ENCODE data around the gene GNL1.

Gene GNL1, protein sequence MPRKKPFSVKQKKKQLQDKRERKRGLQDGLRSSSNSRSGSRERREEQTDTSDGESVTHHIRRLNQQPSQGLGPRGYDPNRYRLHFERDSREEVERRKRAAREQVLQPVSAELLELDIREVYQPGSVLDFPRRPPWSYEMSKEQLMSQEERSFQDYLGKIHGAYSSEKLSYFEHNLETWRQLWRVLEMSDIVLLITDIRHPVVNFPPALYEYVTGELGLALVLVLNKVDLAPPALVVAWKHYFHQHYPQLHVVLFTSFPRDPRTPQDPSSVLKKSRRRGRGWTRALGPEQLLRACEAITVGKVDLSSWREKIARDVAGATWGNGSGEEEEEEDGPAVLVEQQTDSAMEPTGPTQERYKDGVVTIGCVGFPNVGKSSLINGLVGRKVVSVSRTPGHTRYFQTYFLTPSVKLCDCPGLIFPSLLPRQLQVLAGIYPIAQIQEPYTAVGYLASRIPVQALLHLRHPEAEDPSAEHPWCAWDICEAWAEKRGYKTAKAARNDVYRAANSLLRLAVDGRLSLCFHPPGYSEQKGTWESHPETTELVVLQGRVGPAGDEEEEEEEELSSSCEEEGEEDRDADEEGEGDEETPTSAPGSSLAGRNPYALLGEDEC

DNA sequence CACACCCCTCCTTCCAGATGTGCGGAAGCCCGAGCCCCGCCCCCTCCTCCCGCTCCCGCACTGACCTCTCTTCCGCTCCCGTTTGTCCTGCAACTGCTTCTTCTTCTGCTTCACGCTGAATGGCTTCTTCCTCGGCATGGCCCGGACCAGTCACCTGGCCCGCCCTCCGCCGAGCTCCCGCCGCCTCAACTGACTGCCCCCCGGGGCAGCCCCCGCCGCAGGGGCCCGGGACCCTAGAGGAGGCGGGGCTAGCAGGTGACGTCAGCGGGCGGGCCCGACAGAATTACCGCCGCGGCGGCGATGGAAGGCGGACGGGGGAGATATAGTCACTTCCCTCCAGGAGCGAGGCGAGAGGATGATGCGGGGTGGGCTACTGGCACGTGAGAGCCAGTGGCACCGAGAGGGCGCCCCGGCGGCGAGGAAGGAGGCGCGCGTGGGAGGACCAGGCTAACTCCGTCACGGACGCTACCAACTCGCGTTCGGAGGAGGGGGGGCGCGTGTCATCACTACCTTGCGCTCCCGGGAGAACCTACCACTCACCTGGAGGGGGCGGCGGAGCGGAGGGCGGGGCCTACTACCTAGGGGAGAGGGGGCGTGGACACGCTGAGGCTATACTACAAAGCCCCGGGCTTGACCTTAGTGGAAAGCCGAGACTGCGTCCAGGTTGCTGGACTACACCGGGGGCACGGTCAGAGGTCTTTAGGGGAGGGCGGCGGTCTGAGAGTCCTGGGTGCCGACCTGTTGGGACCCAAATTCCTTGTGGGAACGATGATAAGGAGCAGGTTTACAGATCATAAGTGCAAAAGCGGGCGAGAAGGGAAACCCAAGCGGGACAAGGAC is at the start of gene GNL1:
Gene GNL1 (minus strand): TSS at position 424 of the 840 bp plus-strand sequence. CDS start 286 bp downstream, at position 138.
- DNase-seq, result peak; percentile 99

DNA sequence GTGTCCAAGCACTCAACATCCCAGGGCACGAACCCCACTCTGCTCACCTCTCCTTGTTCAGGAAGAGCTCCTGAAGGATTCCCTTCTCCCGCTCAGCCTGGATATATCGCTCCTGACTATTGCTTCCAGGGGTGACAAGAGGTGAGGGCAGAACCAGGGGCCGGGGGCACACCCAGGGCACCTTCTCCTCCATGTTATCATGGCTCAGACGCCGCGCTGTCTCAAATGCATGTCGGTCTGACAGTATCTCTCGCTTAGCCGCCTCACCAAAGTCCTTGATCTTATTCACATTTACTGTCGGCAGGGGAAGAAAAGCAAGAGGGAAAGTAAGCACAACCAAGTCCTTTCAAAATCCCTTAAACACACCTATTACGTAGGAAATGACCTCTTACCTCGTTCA is 47.7 kb upstream of the GNL1 start:
- DNase-seq, result no peak

DNA sequence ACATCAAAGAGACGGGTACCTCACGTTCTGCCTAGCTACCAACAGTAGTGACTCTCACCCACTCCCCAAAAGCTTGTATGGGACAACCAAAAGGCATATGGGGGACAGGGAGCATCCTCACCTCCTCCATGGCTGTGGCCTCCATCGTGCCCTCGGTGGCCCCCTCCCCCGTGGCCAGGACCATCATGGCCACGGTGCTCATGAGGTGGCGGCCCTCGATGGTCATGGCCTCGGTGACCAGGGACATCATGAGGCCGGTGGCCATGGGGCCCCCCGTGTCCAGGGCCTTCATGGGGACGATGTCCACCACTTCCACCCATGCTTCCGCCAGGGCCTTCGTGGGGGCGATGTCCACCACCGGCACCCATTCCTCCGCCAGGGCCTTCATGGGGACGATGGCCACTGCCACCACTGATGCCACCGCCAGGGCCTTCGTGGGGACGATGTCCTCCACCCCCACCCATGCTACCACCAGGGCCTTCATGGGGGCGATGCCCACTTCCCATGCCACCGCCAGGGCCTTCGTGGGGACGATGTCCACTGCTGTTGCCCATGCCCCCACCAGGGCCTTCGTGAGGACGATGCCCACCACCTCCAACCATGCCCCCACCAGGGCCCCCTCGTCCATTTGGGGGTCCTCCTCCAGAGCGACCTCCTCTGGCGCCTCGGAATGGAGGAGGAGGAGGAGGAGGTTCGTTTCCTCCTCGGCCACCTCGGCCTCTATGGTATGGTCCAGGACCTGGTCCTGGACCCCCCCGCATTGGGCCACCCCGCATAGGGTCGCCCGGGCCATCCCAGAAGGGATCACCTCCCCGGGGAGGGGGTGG is 45.7 kb upstream of the GNL1 start:
- DNase-seq, result no peak

DNA sequence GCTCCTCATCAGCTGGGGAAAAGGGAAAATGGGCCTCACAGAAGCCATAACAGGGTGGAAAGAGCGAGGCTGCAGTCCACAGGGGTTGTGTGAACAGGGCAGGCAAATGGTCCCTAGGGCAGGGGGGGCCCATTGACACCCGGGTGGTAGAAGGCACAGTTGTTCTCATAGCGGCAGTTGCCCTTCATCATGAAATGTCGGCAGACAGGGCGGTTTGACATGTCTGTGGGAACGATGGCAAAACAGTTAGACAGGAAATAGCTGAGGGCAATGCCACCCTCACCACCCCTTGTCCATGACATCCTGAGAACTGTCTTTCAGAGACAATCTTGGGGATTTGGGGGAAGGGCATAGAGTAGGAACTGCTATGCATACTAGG is 45.1 kb upstream of the GNL1 start:
- DNase-seq, result peak; percentile 10

DNA sequence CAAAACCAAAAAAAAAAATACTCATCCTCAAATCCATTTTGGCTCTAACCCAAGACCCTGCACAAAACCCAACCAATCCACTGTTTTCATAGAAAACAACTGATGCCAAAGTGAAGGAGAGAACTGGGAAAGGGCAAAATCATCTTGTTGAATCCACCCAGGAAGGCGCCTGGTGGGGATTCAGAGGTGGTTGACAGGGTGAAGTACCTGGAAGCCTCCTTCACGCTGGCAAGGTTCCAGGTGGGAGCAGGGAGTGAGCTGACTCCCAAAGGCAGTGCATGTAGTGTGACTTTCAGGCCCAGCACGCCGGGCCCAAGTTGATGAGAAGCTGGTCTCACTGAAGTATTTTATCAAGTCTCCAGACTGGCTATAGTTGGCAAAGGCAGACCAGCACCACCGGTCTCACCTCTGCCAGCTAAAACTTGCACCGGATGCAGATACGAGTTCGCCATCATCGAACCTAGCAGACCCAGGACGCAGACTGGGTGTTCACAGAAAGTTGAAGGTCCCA is 44.2 kb upstream of the GNL1 start:
- DNase-seq, result no peak

DNA sequence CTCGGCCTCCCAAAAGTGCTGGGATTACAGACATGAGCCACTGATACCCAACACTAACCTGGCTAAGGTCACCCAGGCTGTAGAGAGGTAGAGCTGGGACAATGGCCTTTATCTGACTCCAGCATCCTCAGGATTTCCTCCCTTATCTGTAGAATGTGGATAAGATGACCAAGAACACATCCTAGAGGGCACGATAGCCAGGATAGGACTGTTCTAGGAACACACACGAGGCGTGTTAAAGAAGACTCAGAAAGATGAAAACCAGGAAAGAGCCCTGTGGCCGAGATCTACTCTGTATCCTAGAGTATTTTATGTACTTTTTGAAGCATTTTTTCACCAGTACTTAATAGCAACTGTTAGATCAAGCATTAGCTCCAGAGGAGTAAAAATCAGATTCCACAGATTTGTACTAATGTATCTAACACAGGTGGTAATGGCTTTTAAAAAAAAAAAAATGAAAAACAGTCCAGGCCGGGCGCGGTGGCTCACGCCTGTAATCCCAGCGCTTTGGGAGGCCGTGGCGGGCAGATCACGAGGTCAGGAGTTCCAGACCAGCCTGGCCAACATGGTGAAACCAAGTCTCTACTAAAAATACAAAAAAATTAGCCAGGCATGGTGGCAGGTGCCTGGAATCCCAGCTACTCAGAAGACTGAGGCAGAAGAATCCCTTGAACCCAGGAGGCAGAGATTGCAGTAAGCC is 43.5 kb upstream of the GNL1 start:
- DNase-seq, result no peak

DNA sequence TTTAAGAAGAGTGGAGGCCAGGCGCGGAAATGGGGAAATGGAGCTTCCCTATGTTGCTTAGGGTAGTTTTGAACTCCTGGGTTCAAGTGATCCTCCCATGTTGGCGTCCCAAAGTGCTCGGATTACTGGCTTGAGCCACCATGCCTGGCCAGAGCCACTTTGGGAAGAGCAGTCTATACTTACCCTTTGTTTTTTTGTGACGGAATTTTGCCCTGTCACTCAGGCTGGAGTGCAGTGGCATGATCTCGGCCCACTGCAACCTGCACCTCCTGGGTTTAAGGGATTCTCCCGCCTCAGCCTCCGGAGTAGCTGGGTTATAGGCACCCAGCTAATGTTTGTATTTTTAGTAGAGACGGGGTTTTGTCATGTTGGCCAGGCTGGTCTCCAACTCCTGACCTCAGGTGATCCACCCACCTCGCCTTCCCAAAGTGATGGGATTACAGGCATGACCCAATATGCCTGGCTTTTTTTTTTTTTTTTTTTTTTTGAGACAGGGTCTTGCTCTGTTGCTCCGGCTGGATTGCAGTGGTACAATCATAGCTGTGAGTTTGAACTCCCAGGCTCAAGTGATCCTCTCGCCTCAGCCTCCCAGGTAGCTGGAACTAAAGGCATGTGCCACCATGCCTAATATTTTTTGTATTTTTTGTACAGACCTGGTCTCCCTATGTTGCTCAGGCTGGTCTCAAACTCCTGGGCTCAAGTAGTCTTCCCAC is 42.8 kb upstream of the GNL1 start:
- DNase-seq, result no peak

DNA sequence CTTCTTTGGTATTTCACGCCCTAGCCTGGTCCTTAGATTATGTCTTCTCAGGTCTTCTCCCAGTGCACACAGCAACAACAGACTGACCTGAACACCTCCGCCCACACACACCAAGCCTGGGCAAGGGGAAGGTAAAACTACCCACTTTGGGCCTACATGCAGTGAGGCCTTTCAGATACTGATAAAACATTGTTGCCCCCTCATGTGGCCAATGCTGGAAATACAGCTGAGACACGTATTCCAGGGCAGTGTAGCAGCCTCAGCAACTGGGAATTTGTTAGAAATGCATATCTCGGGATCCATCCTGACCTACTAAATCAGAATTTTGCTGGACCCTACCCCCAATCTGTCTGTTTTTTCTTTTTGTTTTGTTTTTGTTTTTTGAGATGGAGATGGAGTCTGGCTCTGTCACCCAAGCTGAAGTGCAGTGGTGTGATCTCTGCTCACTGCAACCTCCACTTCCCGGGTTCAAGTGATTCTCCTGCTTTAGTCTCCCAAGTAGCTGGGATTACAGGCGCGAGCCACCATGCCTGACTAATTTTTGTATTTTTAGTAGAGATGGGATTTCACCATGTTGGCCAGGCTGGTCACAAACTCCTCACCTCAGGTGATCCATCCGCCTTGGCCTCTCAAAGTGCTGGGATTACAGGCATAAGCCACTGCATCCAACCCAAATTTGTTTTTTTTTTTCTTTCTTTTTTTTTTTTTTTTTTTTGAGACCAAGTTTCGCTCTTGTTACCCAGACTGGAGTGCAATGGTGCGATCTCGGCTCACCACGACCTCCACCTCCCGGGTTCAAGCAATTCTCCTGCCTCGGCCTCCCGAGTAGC is 41.2 kb upstream of the GNL1 start:
- peak; percentile 85 for DNase-seq

DNA sequence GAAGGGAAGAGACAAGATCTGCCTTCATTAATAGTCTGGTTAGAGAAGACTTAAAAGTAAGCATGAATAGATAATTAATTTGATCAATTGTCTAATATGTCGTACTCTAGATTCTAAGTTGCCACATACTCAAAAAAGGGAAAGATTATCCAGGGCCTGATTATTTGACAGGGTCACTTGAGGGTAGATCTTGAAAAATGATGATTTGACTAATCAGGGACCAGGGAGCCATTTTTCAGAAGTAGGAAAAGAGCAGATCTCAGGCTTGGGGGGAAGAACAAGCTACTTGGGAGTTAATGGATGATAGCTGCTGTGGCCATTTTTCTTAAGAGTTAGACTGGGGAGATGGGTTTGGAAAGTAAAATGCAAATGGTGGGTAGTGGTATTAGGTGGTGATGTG is 36.0 kb upstream of the GNL1 start:
- no peak for DNase-seq

DNA sequence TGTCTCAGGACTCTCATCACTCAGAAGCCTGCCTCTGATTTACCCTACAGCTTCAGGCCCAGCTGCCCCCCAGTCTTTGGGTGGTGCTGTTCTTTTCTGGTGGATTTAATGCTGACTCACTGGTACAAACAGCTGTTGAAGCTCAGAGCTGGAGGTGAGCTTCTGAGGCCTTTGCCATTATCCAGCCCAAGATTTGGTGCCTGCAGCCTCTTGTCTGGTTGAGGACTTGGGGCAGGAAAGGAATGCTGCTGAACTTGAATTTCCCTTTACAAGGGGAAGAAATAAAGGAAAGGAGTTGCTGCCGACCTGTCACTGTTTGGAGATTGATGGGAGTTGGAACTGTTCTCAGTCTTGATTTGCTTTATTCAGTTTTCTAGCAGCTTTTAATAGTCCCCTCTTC is 34.7 kb upstream of the GNL1 start:
- no peak for DNase-seq

DNA sequence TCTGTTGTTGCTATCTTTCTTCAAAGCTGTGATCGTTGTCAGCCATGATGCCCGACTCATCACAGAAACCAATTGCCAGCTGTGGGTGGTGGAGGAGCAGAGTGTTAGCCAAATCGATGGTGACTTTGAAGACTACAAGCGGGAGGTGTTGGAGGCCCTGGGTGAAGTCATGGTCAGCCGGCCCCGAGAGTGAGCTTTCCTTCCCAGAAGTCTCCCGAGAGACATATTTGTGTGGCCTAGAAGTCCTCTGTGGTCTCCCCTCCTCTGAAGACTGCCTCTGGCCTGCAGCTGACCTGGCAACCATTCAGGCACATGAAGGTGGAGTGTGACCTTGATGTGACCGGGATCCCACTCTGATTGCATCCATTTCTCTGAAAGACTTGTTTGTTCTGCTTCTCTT is 34.2 kb upstream of the GNL1 start:
- DNase-seq, result no peak

DNA sequence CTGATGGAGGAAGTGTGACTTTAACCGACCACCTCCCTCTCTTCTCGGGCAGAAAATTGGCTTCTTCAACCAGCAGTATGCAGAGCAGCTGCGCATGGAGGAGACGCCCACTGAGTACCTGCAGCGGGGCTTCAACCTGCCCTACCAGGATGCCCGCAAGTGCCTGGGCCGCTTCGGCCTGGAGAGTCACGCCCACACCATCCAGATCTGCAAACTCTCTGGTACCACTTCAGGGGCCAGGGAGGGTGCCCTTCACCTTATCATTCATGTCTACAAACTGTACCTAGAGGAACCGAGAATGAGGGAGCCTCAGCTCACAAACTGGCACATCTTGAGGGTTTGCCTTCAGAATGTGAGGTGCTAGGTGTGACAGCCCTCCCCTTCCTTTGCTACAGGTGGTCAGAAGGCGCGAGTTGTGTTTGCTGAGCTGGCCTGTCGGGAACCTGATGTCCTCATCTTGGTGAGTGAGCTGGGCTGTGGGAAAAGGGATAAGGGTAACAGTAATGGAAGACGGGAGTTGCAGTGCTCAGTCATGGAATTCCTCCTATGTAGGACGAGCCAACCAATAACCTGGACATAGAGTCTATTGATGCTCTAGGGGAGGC is 33.6 kb upstream of the GNL1 start:
- no peak for DNase-seq

DNA sequence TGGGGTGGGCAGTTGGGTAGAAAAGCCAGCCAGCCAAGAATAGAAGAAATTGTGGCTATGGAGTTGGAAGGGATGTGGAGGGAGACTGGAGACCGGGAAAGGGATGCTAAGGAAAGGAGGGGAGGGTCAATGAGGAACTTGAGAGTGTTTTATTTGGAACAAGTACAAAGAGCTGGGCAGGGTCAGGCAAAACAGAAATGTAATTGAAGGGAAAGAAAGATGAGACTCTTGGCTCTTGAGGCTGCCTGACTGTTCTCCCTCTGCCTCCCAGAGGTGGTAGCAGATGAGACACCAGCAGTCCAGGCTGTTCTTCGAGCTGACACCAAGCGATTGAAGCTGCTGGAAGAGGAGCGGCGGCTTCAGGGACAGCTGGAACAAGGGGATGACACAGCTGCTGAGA is 27.6 kb upstream of the GNL1 start:
- DNase-seq, result no peak

DNA sequence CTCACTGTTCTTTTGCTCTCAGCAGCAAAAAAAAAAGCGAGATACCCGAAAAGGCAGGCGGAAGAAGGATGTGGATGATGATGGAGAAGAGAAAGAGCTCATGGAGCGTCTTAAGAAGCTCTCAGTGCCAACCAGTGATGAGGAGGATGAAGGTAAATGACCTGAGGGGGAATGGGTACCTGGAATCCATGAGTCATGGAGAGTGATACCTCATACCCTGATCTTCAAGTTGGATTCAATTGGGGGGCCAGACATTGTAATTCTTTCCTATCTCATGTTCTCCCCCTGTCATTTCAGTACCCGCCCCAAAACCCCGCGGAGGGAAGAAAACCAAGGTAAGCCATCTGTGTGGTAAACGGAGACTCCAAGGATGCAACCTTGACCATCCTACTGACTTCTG is 21.8 kb upstream of the GNL1 start:
- no peak for DNase-seq

DNA sequence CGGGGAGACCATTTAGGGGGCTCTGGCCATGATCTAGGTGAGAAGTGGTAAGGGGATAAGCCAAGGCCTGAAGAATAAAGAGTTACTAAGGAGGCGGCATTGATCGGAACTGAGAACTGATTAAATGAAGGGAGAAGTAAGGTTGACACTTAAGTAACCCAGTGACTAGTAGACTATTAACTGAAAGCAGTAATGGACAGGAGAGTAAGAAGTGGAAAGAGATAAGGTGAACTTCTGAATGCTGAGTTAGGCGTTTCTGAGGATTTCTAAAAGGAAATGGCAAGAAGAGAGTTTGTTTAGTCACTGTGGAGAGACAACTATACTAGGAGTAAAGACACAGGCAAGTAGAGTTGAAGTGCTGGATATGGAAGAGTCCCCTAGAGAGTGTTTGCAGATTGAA is 16.8 kb upstream of the GNL1 start:
- no peak for DNase-seq

DNA sequence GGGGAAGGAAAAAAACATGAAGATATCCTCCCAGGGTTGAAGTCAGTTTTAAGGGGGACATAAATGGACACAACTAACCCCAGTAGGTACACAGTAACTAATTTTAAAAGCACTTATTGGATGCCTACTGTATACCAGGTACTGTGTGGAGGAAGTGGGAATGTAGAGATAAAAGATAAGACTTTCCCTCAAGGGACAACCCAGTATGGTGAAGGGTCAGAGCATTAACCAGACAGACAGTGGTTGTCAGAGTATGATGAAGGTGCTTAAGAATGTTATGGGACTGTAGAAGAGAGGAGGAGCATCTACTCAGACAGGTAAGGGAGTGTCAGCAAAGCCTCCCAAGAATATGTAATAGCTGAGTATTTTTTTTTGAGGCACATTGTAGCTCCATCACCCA is 15.9 kb upstream of the GNL1 start:
- no peak for DNase-seq

DNA sequence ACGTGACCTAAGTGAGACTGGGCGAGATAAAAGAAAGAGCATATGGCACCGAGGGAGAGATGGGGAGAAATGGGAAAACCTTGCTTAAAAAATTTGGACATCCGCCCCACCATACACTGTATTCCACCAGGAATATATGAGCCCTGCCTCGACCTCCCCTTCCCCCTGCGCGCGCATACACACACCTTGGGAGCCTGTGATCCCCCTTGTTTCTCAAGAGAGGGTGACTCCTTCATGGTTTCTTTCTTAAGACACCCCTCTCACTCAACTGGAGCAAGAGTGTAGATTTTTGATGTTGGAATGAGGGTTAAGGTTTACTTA is 15.4 kb upstream of the GNL1 start:
- no peak for DNase-seq

DNA sequence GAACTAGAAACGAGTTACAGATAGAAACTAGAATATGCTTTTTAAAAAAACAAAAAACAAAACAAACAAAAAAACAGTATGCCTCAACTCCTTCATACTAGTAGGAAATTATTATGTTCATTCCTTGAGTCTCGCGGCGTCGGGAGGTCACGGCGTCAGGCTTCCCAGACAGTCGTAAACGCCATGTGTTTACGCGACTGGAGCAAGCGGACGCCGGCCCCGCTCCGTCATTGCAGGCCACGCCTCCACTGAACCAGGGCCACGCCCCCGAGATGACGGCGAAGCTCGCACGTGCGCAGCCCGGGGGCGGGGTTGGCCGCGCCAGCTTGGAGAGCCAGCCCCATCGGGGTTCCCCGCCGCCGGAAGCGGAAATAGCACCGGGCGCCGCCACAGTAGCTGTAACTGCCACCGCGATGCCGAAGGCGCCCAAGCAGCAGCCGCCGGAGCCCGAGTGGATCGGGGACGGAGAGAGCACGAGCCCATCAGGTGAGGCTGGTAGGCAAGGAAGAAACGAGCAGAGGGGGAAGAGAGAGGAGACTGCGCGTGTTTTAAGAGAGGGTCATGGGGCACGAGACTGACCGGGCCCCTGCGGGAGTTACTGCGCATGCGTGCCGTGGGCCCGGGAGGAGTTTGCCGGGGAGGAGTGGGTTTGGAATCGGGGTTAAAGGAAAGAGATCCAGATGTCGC is 14.9 kb upstream of the GNL1 start, which contains the start of gene ABCF1:
Gene ABCF1 (plus strand): TSS at position 368 of the 687 bp plus-strand sequence. CDS start 46 bp downstream, at position 414.
- peak; percentile 99 for DNase-seq

DNA sequence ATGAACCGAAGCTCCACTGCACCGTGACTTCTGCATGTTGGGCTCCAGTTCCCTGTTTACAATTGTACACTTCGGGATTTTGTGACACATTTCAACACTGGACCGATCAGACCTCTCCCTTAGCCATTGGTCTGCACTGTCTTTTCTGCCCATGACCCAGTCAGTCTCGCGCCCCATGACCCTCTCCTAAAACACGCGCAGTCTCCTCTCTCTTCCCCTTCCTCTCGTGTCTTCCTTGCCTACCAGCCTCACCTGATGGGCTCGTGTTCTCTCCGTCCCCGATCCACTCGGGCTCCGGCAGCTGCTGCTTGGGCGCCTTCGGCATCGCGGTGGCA is 14.4 kb upstream of the GNL1 start:
- DNase-seq, result no peak

DNA sequence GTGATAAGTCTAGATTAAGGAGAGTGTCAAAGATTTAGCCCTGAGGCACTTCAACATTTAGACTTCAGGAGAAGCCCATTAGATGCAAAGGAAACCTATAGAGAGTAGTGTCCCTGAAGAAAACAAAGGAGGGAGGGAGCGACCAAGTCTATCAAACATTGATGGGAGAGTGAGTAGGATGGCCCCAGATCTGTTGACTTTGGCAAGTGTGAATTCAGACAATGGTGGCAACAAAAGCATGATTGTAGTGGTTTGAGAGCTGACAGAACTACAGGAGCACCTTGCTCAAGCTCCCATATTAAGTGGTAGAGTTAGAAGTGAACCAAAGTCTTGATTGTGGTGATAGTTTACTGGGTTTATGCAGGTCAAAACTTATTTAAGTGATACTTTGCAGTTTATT is 14.0 kb upstream of the GNL1 start:
- DNase-seq, result no peak
